HG02973 (cell line): ENCODE measurements around the gene IFRD1.
"Not testable (repeated sequence)": the region's sequence is repeated elsewhere in the genome, so short reads cannot be mapped to it uniquely, and the experiment has no call there.

Experiments used
- ATAC-seq: cut with Tn5 transposase; IDR thresholded peaks from one replicate; pipeline ENCODE4 v1.9.1; 2021; ENCODE audit warnings: moderate library complexity; ENCODE audit not compliant: unreplicated experiment

The IFRD1 gene

GRCh38 chr7:112439476-112439875 is 10.8 kb upstream of the IFRD1 start:
- ATAC-seq: no peak

GRCh38 chr7:112442210-112442609 is 8.1 kb upstream of the IFRD1 start:
- ATAC-seq: no peak

DNA sequence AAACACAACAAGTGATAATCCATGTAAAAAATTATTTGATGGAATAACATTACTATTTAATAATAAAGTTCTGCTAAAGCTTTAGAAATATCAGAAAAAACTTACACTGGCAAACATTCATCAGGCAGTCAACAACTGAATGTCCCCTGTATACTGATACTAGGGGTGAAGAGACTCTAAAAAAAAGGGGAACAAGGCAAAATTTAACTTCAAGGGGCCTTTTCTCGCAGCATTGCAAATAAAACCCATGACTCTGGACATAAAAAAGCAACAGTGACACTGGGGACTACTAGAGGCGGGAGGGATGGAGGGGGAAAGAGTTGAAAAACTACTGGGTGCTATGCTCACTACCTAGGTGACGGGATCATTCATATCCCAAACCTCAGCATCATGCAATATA is 5.8 kb upstream of the IFRD1 start:
- no peak for ATAC-seq

DNA sequence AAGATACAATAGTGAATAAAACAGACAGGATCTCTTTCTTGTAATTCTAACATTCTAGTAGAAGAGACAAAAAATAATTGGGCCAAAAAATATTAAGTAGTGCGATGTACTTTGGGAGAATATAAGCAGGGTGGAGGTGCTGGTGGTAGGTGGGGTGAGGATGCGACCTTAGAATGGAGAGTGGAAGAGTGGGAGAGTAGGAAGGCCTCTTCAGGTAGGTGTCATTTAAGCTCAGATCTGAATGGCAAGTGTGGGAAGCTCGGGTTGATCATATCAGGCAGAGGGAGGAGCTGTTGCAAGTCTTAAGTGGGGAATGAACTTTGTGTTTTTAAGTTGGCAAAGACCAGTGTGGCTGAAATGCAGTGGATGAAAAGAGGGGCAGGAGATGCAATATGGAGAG is 3.8 kb upstream of the IFRD1 start:
- ATAC-seq: no peak

DNA sequence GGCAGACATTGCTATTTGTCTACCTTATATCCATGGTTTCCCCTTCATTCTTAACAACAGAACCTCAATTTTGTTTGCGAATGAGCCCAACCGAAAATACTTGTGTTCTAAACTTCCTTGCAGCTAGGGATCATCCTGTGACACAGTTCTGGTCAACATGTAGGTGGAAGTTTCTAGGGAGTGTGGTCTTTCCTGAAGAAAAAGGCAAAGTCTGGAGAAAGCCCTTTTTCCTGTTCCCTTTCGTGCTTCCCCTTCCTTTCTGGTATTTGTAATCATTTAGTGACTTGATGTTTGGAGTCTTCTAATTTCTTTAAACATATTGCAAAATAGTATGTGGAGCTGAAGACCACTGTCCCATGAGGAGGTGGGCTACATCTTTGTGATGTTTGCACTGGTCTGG is 2.9 kb upstream of the IFRD1 start:
- no peak for ATAC-seq

DNA sequence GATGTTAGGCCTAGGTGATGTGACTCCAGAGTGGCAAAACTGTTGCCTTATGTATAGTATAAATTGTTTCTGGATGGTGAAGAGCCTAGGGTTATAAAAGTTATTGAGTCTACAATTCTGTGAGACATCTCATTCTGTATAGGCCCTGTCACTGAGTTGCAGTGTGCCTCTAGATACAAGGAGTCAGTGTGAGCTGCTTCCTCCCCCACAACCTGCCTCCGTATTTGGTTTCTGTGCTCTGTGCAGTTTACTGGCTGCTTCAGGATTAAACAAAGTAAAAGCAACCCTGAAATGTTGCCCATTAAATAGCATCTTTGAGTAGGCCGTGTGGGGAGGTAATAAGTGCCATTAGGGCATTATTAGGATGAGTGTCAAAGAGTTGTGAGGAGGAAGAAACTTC is 1.9 kb upstream of the IFRD1 start:
- no peak for ATAC-seq

DNA sequence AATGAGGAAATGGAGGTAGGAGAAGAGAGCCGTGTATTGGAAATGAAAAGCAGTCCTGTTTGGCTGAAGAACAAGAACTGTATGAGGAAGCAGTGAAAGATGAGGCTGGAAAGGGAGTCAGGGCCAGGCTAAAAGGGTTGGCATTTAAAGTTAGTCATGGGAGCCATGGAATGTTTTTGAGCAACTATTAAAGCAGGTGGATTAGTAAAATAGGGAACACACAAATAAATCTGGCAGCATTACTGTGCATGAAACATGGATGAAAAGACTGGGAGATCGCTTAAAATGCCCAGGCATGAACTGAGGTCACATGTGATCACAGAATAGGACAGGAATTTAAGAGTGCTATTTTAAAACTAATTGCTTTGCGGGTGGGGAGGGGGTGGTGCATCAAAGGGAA is 1.4 kb upstream of the IFRD1 start:
- no peak for ATAC-seq

DNA sequence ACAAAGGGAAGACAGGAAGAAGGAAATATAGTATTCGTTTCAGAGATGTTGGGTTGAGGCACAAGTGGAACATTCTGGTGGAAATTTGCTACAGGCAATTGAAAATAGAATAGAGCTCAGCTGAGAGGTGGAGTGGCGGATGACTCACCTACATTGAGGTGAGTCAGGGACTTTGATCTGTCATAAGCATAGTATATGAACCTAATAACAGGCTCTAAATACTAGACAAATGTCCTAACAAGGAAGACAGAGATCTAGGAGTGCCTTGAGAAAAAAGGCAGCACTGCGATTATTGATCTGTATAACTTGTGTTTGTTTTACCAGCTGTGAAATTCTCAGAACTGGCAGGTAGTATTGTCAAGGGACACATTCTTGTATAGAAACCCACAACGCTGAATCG is 907 bp upstream of the IFRD1 start:
- ATAC-seq: peak; percentile 9

DNA sequence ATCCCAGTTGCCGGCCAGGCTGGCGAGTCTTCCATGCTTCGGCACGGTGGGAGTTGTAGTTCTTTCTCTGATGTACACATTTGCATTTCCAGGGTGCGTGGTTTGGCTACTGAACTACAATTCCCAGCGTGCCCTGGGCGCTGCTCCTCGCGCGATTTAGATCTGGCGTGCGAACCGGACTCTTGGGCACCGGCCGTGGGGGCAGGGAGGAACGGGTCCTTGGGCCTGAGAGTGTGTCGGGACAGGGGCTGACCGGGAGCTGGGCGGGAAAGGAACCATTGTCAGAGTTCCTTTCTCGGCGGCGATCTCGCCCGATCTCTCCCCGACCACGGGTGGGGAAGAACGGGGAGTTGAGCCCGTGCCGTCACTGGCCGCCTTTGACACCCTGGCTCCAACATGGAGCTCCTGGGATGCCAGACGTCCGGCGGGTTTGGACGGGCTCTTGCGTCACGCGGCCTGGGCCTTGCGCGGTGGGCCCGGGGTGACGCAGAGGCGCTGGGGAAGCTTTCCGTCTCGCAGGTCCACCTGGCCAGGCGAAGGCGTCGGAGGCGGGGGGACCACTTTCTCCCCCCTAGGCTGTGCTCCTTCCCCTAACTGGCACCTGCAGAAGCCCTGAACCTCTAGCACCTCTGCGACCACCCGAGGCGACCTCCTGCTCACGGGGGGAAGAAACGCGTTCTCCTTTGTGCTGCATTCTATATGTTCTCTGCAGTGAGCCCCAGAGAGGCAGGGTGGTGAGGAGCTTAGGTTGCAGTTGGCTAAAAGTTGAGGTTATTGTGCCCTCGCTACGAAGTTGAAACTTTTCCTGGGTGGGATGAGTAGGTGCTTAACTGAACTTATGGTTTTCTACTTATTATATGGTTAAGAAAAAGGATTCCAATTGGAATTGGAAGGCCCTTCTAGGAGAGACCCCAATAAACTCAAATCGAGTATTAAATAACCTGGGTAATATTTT is 824 bp downstream of the IFRD1 start:
- peak; percentile 81 for ATAC-seq

GRCh38 chr7:112452102-112452888 is 2.0 kb downstream of the IFRD1 start:
- no peak for ATAC-seq

GRCh38 chr7:112453505-112454171 is 3.4 kb downstream of the IFRD1 start:
- ATAC-seq: no peak

GRCh38 chr7:112454191-112454590 is 3.9 kb downstream of the IFRD1 start:
- ATAC-seq: not testable (repeated sequence)

- ATAC-seq: no peak
These were observed 9.4 kb downstream of the IFRD1 start for GRCh38 chr7:112459645-112460044.

- ATAC-seq: no peak
These were observed 12.0 kb downstream of the IFRD1 start for GRCh38 chr7:112462236-112462635.

DNA sequence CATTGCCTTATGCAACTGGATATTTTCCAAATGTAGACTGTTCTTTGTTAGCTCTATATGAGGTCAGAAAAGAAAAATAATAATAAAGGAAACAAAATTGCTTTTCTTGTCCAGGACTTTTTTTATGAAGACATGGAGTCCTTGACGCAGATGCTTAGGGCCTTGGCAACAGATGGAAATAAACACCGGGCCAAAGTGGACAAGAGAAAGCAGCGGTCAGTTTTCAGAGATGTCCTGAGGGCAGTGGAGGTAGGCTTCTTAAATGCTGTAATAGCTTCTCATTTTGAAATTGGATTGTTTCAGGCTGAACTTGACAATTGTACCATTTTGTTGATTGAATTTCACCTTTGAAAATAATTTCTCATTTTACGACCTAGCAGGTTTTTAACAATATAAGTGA is 17.6 kb downstream of the IFRD1 start:
- ATAC-seq: no peak

- ATAC-seq: no peak
These were observed 19.9 kb downstream of the IFRD1 start for GRCh38 chr7:112470194-112470593.

DNA sequence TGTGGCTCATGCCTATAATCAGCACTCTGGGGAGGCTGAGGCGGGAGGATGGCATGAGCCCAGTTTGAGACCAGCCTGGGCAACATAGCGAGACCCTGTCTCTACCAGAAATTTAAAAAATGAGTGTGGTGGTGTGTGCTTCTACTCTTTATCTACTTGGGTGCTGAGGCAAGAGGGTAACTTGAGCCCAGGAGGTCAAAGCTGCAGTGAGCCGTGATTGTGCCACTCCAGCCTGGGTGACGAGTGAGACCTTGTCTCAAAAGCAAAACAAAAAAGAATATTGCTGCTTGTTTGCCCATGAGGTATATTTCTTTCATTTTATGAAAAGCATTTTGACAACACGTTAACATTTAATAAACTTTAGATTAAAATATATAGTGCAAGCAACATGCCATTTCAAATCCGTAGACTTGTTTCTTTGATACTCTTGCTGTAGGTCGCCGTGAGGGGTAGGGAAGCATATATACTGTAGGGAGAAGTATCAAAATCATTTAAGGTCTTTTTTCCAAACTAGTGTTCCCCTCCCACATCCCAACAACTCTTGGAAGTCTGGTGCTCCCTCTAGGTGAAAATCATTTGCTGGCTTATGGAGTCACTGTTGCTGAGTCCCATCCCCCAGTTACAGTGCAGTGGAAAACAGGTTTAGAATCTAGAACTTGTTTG is 26.3 kb downstream of the IFRD1 start:
- no peak for ATAC-seq

- no peak for ATAC-seq
These were observed 31.0 kb downstream of the IFRD1 start for GRCh38 chr7:112481121-112481736.

DNA sequence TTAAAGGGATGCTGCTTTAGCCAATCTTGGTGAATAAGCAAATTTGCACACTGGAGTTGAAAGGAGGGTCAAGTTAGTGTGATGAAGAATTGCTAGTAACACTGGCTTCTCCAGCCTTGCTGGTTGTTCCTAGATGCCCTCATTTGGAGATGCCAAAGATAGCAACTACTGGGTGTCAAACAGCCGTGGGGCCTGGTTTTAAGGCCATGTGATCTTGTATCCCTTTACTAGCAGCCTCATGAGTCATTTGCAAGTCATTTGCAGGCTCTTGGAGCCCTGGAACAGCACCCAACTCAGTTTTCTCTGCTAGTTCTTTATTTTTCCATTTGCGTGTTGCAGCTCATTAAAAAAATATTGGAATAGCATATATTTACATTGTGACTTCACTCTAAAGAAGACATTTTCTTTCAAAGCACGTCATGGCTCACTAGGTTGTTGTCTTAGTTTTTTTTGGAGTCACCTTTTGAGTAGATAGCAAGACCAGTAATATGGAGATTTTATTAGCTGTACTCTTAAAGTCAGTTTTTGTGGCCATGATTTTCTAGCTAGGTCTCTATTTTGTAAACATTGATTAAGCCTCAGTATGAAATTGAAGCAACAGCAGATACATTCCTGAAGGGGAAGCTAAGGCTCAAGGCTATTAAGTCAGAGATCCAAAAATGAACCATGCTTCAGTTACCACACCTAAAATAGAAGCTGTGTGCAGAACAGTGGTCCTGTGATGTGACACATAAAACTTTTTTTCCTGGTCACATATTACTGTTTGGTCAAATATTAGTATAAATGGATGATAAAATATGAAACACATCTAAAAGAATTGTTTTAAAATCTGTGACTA is 31.8 kb downstream of the IFRD1 start:
- no peak for ATAC-seq
